B cell (primary cell): ENCODE measurements around the gene RAB11FIP3. TPM values are rescaled to one million over a fixed set of nuclear protein-coding genes. Genes with fewer than 3 reads are reported as not detected.

ENCODE experiments used
- ATAC-seq: fragments of 200-7000 bp; cut with Tn5 transposase; one replicate; pipeline ENCODE4 v1.10.0; 2021; ENCODE audit warnings: low read depth, mild to moderate bottlenecking, moderate number of reproducible peaks, moderate library complexity
- CTCF ChIA-PET: fragments of 350-600 bp; sonication (Branson Sonifier 250); formaldehyde crosslinking; loops from one replicate; lab custom pipeline; 2021; ENCODE audit warnings: antibody characterized with exemption, inconsistent platforms; lab: Charles Lee
- POLR2A ChIA-PET: fragments of 350-600 bp; sonication (Branson Sonifier 250); formaldehyde crosslinking; loops from one replicate; lab custom pipeline; 2021; ENCODE audit warnings: antibody characterized with exemption; lab: Charles Lee
- DNase-seq: peaks from one replicate; pipeline ENCODE4 v3.0.0; 2013
- H2AFZ ChIP-seq: 2 replicates; pipeline ENCODE4 v1.6.1; 2012; ENCODE audit warnings: mild to moderate bottlenecking, low read depth, low read length; ENCODE audit not compliant: insufficient read depth, poor library complexity, severe bottlenecking
- H3K27ac ChIP-seq, 2 donors: 1 replicate in 1 of 2; 2 replicates in 1 of 2; pipeline ENCODE4 v1.5.1; 2012 to 2013; ENCODE audit warnings: low read length in 2 of 2, mild to moderate bottlenecking in 2 of 2, moderate library complexity in 1 of 2
- H3K27me3 ChIP-seq, 4 experiments: fragments of 200-600 bp in 1 of 4; sonication (generic) in 1 of 4; replicated peaks in 1 of 4; 1 replicate in 2 of 4; 2 replicates in 2 of 4; pipeline versions ENCODE4 v1.6.1 to v1.7.0; 2013 to 2016; ENCODE audit warnings: low read length in 3 of 4, mild to moderate bottlenecking in 2 of 4, mixed read lengths in 1 of 4, moderate library complexity in 1 of 4; ENCODE audit not compliant: insufficient read depth in 4 of 4, control insufficient read depth in 3 of 4; ENCODE audit errors: control extremely low read depth in 1 of 4
- H3K36me3 ChIP-seq, 2 experiments: replicated peaks in 1 of 2; 1 replicate in 1 of 2; 2 replicates in 1 of 2; pipeline versions ENCODE4 v1.6.1 to v1.7.1; 2013; ENCODE audit warnings: low read length in 1 of 2; ENCODE audit not compliant: insufficient read depth in 2 of 2, control insufficient read depth in 1 of 2; ENCODE audit errors: control extremely low read depth in 1 of 2, extremely low read depth in 1 of 2
- H3K4me1 ChIP-seq, 2 donors: fragments of 200-600 bp in 1 of 2; sonication (generic) in 1 of 2; 1 replicate in 1 of 2; 2 replicates in 1 of 2; pipeline versions ENCODE4 v1.5.1 to v1.6.1; 2013 to 2017; ENCODE audit warnings: low read length in 2 of 2; ENCODE audit not compliant: control insufficient read depth in 2 of 2, insufficient read depth in 2 of 2
- H3K4me2 ChIP-seq: replicated peaks from 2 replicates; pipeline ENCODE3; 2012; ENCODE audit warnings: mild to moderate bottlenecking, low read depth, low read length; ENCODE audit not compliant: poor library complexity, severe bottlenecking
- H3K4me3 ChIP-seq, 5 experiments: fragments of 200-600 bp in 1 of 5; sonication (generic) in 1 of 5; 1 replicate in 3 of 5; 2 replicates in 2 of 5; pipeline versions ENCODE4 v1.5.1 to v1.7.0; 2011 to 2016; ENCODE audit warnings: low read length in 4 of 5, mild to moderate bottlenecking in 4 of 5, low read depth in 2 of 5, control low read depth in 1 of 5, moderate library complexity in 1 of 5; ENCODE audit not compliant: insufficient read depth in 1 of 5; ENCODE audit errors: control extremely low read depth in 1 of 5, extremely low read depth in 1 of 5
- H3K79me2 ChIP-seq: fragments of 200-600 bp; sonication (generic); one replicate; pipeline ENCODE4 v1.6.0; 2016; ENCODE audit warnings: low read length; ENCODE audit not compliant: control insufficient read depth, insufficient read depth
- H3K9ac ChIP-seq: fragments of 200-600 bp; sonication (generic); 2 replicates; pipeline ENCODE4 v1.6.1; 2017; ENCODE audit warnings: mild to moderate bottlenecking, low read length, moderate library complexity
- H3K9me3 ChIP-seq, 3 donors: one replicate each; pipeline versions ENCODE4 v1.6.1 to v1.7.1; 2013; ENCODE audit warnings: low read length in 2 of 3; ENCODE audit not compliant: control insufficient read depth in 2 of 3, insufficient read depth in 1 of 3; ENCODE audit errors: control extremely low read depth in 1 of 3
- H4K20me1 ChIP-seq: 2 replicates; pipeline ENCODE4 v1.6.0; 2012; ENCODE audit warnings: mild to moderate bottlenecking, low read length; ENCODE audit not compliant: insufficient read depth, control insufficient read depth, poor library complexity, severe bottlenecking
- H3K27ac Mint-ChIP-seq: one replicate; pipeline ENCODE4 v1.8.0; 2021; ENCODE audit warnings: mixed read lengths
- H3K27me3 Mint-ChIP-seq: one replicate; pipeline ENCODE4 v1.8.0; 2021; ENCODE audit warnings: mixed read lengths
- H3K4me1 Mint-ChIP-seq: one replicate; pipeline ENCODE4 v1.8.0; 2021; ENCODE audit warnings: mixed read lengths
- H3K4me3 Mint-ChIP-seq: one replicate; pipeline ENCODE4 v1.8.0; 2021; ENCODE audit warnings: mixed read lengths
- H3K9me3 Mint-ChIP-seq: one replicate; pipeline ENCODE4 v1.8.0; 2022; ENCODE audit warnings: mixed read lengths; ENCODE audit not compliant: insufficient read depth
- CTCF ChIP-seq: fragments of 200-600 bp; IDR thresholded peaks from one replicate; pipeline ENCODE4 v1.8.0; 2022; ENCODE audit warnings: antibody characterized with exemption, mild to moderate bottlenecking
- EZH2 ChIP-seq: IDR thresholded peaks from 2 replicates; pipeline ENCODE4 v1.6.1; 2012; ENCODE audit warnings: borderline replicate concordance, low read depth, mild to moderate bottlenecking, moderate library complexity, low read length; ENCODE audit not compliant: insufficient read depth, poor library complexity, severe bottlenecking
- WGBS: methylation state at CpG from one replicate; pipeline ENCODE4 v1.1.5; 2013; ENCODE audit warnings: missing lambda C conversion rate; ENCODE audit not compliant: insufficient coverage; 5-methylcytosine and 5-hydroxymethylcytosine counted together
- intact Hi-C: fragments of 100-400 bp; cut with micrococcal nuclease; formaldehyde crosslinking; loops from one replicate; pipeline ENCODE4 v1.10.0; 2022
- polyA plus RNA-seq: library from polyadenylated mRNA; depleted of rRNA; stranded (reverse); fragments of >200 nt; gene quantifications from 2 replicates; pipeline ENCODE4 v1.2.3, GENCODE V29; 2012
- total RNA-seq, 2 donors: library from RNA; stranded (reverse); fragments of 120-200 nt in 1 of 2; gene quantifications; 1 replicate in 1 of 2; 2 replicates in 1 of 2; pipeline versions ENCODE4 v1.2.3 to v1.2.4, GENCODE V29; 2013 to 2022

Gene RAB11FIP3
- total and polyA plus RNA-seq, 2 donors (not counting 1 experiment from before 2014, with no cell fraction given), result 24.3 to 57.2 TPM

- H3K9me3 ChIP-seq, result no peaks in the 10 kb centered on the region
- Mint-ChIP-seq H3K27me3 (no peaks in the 10 kb centered on the region), H3K4me3 (no peak overlapping the region), H3K9me3 (no peaks in the 10 kb centered on the region), H3K4me1 (no peaks in the 10 kb centered on the region), H3K27ac (no peak overlapping the region)
- intact Hi-C loops, result no loop called here
- no peaks in the 10 kb centered on the region for H3K27me3 ChIP-seq
- no peaks in the 10 kb centered on the region for H3K79me2 ChIP-seq
- H3K4me1 ChIP-seq, result no peaks in the 10 kb centered on the region
- H3K4me2 ChIP-seq, result no peak overlapping the region
- ATAC-seq, result no peak
- WGBS, result 95% methylated on average over 10 of the region's 10 CpGs
- TF ChIP-seq EZH2 (no peak), CTCF (no peak)
- DNase-seq, result no peak
- H3K36me3 ChIP-seq, result peaks cover 0 to 2% of the 10 kb centered on the region in 2 experiments
- ChIA-PET CTCF (no interaction called here), POLR2A (no interaction called here)
- no peaks in the 10 kb centered on the region for H4K20me1 ChIP-seq
- H3K9ac ChIP-seq, result no peak overlapping the region
- no peak overlapping the region for H3K4me3 ChIP-seq
- no peak overlapping the region for H2AFZ ChIP-seq
- H3K27ac ChIP-seq, result no peak overlapping the region
Observed at GRCh38 chr16:513950-514349, 88.5 kb downstream of the RAB11FIP3 start.

GRCh38 chr16:515175-515938, 89.9 kb downstream of the RAB11FIP3 start:
- intact Hi-C loops, result no loop called here

More at GRCh38 chr16:515175-515938, 89.9 kb downstream of the RAB11FIP3 start:
- no peak for ATAC-seq
- H3K27ac Mint-ChIP-seq, result no peak overlapping the region
- WGBS, result 96% methylated on average over 37 of the region's 45 CpGs
- DNase-seq, result no peak
- ChIA-PET CTCF (no interaction called here), POLR2A (no interaction called here)
- no peaks in the 10 kb centered on the region for H3K27me3 Mint-ChIP-seq
- Histone ChIP-seq H3K79me2 (no peaks in the 10 kb centered on the region), H3K4me2 (no peak overlapping the region), H3K27me3 (no peaks in the 10 kb centered on the region), H2AFZ (no peak overlapping the region), H3K4me1 (no peaks in the 10 kb centered on the region), H3K9ac (no peak overlapping the region), H3K36me3 (peaks cover 0 to 2% of the 10 kb centered on the region in 2 experiments), H3K9me3 (no peaks in the 10 kb centered on the region), H4K20me1 (no peaks in the 10 kb centered on the region), H3K27ac (no peak overlapping the region), H3K4me3 (no peak overlapping the region)
- no peak overlapping the region for H3K4me3 Mint-ChIP-seq
- no peaks in the 10 kb centered on the region for H3K9me3 Mint-ChIP-seq
- TF ChIP-seq CTCF (no peak), EZH2 (no peak)
- H3K4me1 Mint-ChIP-seq, result no peaks in the 10 kb centered on the region
